NCI-H2171 treated with DMSO at 0.1 percent for 48 hours (cell line): Measurements from ENCODE around the gene ADH4.

Experiments
- DNase-seq: peaks from one replicate; lab custom pipeline; 2025; lab: John Stamatoyannopoulos, UW

ADH4 gene

DNA sequence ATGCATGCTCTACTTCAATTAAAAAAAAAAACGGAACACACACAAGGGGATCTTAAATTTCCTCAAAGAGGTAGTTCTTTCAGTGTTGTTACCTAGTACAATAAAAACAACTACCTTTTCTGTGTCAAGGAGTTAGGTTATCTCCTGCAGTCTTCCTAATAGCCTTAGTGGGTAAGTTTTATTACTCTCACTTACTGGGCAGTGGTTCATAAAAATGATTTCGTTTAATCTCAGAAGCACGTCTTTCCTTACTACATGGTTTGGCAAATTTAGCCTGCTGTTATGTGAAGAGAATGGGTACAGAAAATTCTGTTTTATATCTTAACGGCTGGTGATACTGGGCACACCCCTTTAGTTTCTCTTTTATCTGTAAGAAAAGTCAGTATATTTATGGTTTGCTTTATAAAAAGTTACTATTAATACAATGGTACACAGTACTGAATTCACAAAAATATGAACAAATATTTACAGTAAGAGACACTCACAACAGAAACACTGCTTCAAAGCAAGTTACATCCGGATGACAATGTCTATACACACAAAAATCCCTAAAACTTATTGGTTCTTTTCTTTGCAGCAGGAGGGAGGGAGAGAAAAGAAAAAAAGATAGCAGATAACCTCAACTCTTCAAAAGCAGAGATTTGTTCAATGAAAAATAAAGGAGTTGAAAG lies 64.3 kb downstream of the ADH4 start:
- no peak for DNase-seq

DNA sequence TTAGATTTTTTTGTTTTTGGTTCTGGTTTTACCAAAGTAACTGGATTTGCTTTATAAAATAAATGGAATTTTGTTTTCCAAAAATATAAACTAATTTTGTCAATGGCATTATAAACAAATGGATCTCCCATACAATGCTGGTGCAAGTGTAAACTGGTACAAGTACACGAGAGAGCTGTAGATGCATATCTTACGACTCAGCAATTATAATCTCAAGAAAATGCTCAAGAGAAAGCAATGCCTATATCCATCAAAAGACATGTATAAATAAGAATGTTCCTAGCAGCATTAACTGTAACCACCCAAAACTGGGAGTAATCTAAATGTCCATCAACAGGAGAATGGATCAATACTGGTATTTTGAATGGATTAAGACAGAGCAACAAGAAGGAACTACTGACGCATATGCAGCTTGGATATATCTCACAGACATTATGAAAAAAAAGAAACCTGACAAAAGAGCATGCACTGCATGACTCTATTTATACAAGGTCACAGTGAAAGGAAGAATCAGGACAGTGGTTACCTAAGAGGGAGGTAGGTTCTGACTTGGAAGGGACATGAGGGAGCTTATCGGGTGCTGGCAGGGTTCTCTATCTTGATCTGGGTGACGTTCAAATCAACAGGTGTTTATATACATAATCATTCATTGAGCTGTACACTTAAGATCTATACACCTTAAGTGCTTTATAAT lies 65.0 kb downstream of the ADH4 start:
- DNase-seq, result no peak

DNA sequence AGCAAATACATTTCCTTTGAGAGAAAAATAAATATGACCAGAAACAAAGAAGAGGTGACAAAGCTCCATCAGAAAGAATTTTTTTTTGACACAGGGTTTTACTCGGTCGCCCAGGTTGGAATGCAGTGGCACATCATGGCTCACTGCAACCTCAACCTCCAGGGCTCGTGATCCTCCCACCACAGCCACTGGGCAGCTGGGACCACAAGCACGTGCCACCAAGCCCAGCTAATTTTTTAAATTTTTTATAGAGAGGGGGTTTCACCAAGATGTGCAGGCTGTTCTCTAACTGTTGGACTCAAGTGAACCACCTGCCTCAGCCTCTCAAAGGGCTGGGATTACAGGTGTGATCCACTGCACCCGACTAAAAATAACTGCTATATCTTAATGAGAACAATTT lies 65.8 kb downstream of the ADH4 start:
- DNase-seq, result no peak

DNA sequence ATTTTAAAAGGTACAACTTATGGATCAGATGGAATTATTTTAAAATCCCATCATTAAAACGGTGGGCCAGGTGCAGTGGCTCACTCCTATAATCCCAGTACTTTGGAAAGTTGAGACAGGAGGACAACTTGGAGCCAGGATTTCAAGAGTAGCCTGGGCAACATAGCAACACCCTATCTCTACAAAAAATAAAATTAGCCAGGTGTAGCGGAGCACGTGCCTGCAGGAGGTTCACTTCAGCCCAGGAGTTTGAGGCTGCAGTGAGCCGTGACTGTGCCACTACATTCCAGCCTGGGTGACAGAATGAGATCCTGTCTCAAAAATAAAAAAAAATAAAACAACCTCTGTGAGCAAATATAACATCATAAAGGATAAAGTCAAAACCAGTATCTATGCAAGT lies 66.9 kb downstream of the ADH4 start:
- DNase-seq, result peak; percentile 30

DNA sequence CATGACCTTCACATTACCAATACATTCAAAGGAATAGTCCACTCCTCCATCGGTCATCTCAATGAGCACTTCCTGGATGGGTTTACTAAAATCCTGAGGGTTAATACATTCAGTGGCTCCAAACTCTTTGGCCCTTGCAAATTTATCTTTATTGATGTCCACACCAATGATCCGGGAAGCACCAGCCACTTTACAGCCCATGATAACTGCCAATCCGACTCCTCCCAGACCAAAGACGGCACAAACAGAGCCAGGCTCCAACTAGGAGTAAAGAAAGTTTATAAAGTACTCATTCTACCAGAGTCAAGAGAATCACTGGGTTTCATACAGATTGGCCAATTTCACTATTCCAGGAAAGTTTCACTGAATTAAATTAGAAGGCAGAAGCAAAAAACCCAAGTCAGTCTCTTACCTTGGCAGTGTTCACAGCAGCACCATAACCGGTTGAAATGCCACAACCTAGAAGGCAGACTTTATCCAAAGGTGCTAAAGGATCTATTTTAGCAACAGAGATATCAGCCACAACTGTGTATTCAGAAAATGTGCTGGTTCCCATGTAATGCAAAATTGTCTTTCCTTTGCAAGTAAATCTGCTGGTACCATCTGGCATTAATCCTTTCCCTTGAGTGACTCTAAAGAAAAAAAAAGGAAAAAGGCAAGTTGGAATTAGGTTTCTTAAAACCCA lies 67.7 kb downstream of the ADH4 start:
- DNase-seq, result peak; percentile 32

DNA sequence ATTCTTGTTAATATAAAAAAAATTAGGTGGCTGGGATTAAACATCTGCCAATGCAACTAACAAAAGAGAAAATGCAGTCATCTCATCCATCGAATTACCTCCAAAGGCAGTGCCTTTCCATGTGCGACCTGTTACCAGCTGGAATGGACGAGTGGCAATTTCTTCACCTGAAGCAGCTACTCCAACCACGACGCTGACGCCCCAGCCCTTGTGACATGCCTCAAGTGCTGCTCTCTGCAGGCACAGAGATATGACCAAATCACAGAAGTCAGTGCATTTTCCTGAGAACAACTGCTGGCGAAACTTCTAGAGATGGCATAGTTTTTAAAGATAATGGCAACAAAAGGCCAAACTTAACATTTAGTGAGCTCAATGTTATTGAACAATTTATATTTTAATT lies 69.3 kb downstream of the ADH4 start:
- no peak for DNase-seq
